SK-N-SH (cell line): ENCODE measurements around the gene PTH2. TPM values are rescaled to one million over a fixed set of nuclear protein-coding genes. Genes with fewer than 3 reads are reported as not detected.
A peak's percentile ranks its signal among the peaks of the same experiment; 100 is the strongest.

Experiments used
- CTCF ChIA-PET: fragments of 300-600, 350-600 bp; formaldehyde crosslinking; extraction: SDS; loops from one replicate; lab custom pipeline; 2021; lab: Yijun Ruan, JAX
- POLR2A ChIA-PET: fragments of 350-600 bp; sonication (Branson Sonifier 250); formaldehyde crosslinking; extraction: SDS; loops from one replicate; lab custom pipeline; 2020; ENCODE audit warnings: antibody characterized with exemption, inconsistent platforms; lab: Yijun Ruan, JAX
- DNase-seq: peaks from one replicate; pipeline ENCODE4 v3.0.0; 2012
- H2AFZ ChIP-seq: fragments of 200-600 bp; sonication (generic); 2 replicates; pipeline ENCODE4 v1.8.1; 2016; ENCODE audit warnings: antibody characterized with exemption, mild to moderate bottlenecking, low read depth
- H3F3A ChIP-seq: fragments of 200-600 bp; sonication (generic); replicated peaks from 2 replicates; pipeline ENCODE3; 2016; ENCODE audit warnings: antibody characterized with exemption, mild to moderate bottlenecking; ENCODE audit not compliant: insufficient read depth
- H3K27ac ChIP-seq, 2 experiments: fragments of 200-500 bp in 1 of 2; fragments of 200-600 bp in 1 of 2; sonication (Bioruptor generic) in 1 of 2; sonication (generic), shearing (Covaris generic) in 1 of 2; 2 replicates each; pipeline versions ENCODE4 v1.5.1 to v1.6.1; 2014 to 2016; ENCODE audit warnings: low read depth in 2 of 2, inconsistent platforms in 1 of 2, low read length in 1 of 2, mild to moderate bottlenecking in 1 of 2, mixed read lengths in 1 of 2
- H3K27me3 ChIP-seq: fragments of 200-600 bp; sonication (generic), shearing (Covaris generic); 2 replicates; pipeline ENCODE4 v1.6.1; 2016; ENCODE audit warnings: mixed run types; ENCODE audit not compliant: insufficient read depth
- H3K36me3 ChIP-seq, 2 experiments: fragments of 200-500 bp in 1 of 2; fragments of 200-600 bp in 1 of 2; sonication (Bioruptor generic) in 1 of 2; sonication (generic) in 1 of 2; replicated peaks in 1 of 2; 2 replicates each; pipeline versions ENCODE3 to v1.5.1; 2014 to 2016; ENCODE audit warnings: low read length in 1 of 2, mild to moderate bottlenecking in 1 of 2; ENCODE audit not compliant: insufficient read depth in 2 of 2, control insufficient read depth in 1 of 2
- H3K4me1 ChIP-seq, 2 experiments: fragments of 200-500 bp in 1 of 2; fragments of 200-600 bp in 1 of 2; sonication (Bioruptor generic) in 1 of 2; sonication (generic), shearing (Covaris generic) in 1 of 2; 2 replicates each; pipeline versions ENCODE4 v1.5.1 to v1.6.1; 2014 to 2016; ENCODE audit warnings: low read depth in 1 of 2, low read length in 1 of 2, mixed run types in 1 of 2; ENCODE audit not compliant: insufficient read depth in 2 of 2, control insufficient read depth in 1 of 2
- H3K4me2 ChIP-seq: fragments of 200-600 bp; sonication (generic), shearing (Covaris generic); 2 replicates; pipeline ENCODE4 v1.6.1; 2017; ENCODE audit warnings: mixed run types
- H3K4me3 ChIP-seq, 2 experiments: fragments of 200-500 bp in 1 of 2; fragments of 200-600 bp in 1 of 2; sonication (Bioruptor generic) in 1 of 2; sonication (generic), shearing (Covaris generic) in 1 of 2; 2 replicates each; pipeline versions ENCODE4 v1.5.1 to v1.8.1; 2014 to 2016; ENCODE audit warnings: low read depth in 2 of 2, inconsistent platforms in 1 of 2, low read length in 1 of 2, mild to moderate bottlenecking in 1 of 2, mixed read lengths in 1 of 2, moderate library complexity in 1 of 2
- H3K79me2 ChIP-seq: fragments of 200-600 bp; sonication (generic); 2 replicates; pipeline ENCODE4 v1.8.1; 2017; ENCODE audit warnings: mild to moderate bottlenecking; ENCODE audit not compliant: insufficient read depth
- H3K9ac ChIP-seq: fragments of 200-600 bp; sonication (generic); 2 replicates; pipeline ENCODE4 v1.6.1; 2017; ENCODE audit warnings: mixed run types
- H3K9me2 ChIP-seq: fragments of 200-600 bp; sonication (generic); 2 replicates; pipeline ENCODE4 v1.6.1; 2017; ENCODE audit warnings: mixed run types
- H3K9me3 ChIP-seq: fragments of 200-600 bp; sonication (generic); 2 replicates; pipeline ENCODE4 v1.6.1; 2017; ENCODE audit warnings: mixed run types, mild to moderate bottlenecking, moderate library complexity
- H4K20me1 ChIP-seq: fragments of 200-600 bp; sonication (generic); 2 replicates; pipeline ENCODE4 v1.6.1; 2017; ENCODE audit warnings: mild to moderate bottlenecking, mixed run types; ENCODE audit not compliant: insufficient read depth
- CHD2 ChIP-seq: fragments of 150-350 bp; IDR thresholded peaks from 2 replicates; pipeline ENCODE4 v1.6.1; 2018; ENCODE audit warnings: low read length; ENCODE audit not compliant: partially characterized antibody
- CTCF ChIP-seq: fragments of 200-600 bp; sonication (generic); IDR thresholded peaks from 2 replicates; pipeline ENCODE4 v1.6.1; 2017; ENCODE audit warnings: antibody characterized with exemption, mild to moderate bottlenecking, moderate library complexity
- ELF1 ChIP-seq: IDR thresholded peaks from 2 replicates; pipeline ENCODE4 v1.4.0; 2012
- EP300 ChIP-seq, 2 experiments: IDR thresholded peaks; 2 replicates each; pipeline versions ENCODE4 v1.4.0 to v1.6.1; 2012; ENCODE audit warnings: borderline replicate concordance in 1 of 2, low read depth in 1 of 2, low read length in 1 of 2
- EZH2phosphoT487 ChIP-seq: fragments of 200-600 bp; sonication (generic); IDR thresholded peaks from 2 replicates; pipeline ENCODE4 v1.6.1; 2017; ENCODE audit warnings: low read depth, mixed run types, mild to moderate bottlenecking, antibody characterized with exemption, moderate library complexity, borderline replicate concordance
- FOSL2 ChIP-seq: IDR thresholded peaks from 2 replicates; pipeline ENCODE4 v1.4.0; 2012; ENCODE audit warnings: low read depth, mild to moderate bottlenecking, moderate library complexity, borderline replicate concordance
- FOXJ3 ChIP-seq: sonication (generic); formaldehyde crosslinking; IDR thresholded peaks from 2 replicates; pipeline ENCODE4 v1.5.1; 2020; ENCODE audit warnings: mild to moderate bottlenecking, missing genetic modification reagents
- FOXM1 ChIP-seq: IDR thresholded peaks from 2 replicates; pipeline ENCODE4 v1.4.0; 2012; ENCODE audit warnings: low read depth, mild to moderate bottlenecking
- GATA2 ChIP-seq: sonication (generic); formaldehyde crosslinking; IDR thresholded peaks from 2 replicates; pipeline ENCODE4 v1.5.0; 2020; ENCODE audit warnings: mild to moderate bottlenecking, missing genetic modification reagents
- IRF3 ChIP-seq: fragments of 150-350 bp; IDR thresholded peaks from 2 replicates; pipeline ENCODE4 v1.6.1; 2016; ENCODE audit warnings: mild to moderate bottlenecking, low read depth, low read length
- JUND ChIP-seq: IDR thresholded peaks from 2 replicates; pipeline ENCODE4 v1.4.0; 2012
- MXI1 ChIP-seq: IDR thresholded peaks from 2 replicates; pipeline ENCODE4 v1.6.1; 2012; ENCODE audit warnings: mild to moderate bottlenecking, low read depth, low read length, improper control_type of control experiment
- NRF1 ChIP-seq: IDR thresholded peaks from 2 replicates; pipeline ENCODE4 v1.6.1; 2012; ENCODE audit warnings: low read depth, mild to moderate bottlenecking, low read length
- PBX3 ChIP-seq: IDR thresholded peaks from 2 replicates; pipeline ENCODE4; 2012
- RAD21 ChIP-seq: IDR thresholded peaks from 2 replicates; pipeline ENCODE4 v1.6.1; 2012; ENCODE audit warnings: mild to moderate bottlenecking, low read length
- RFX5 ChIP-seq: IDR thresholded peaks from 2 replicates; pipeline ENCODE4 v1.6.1; 2012; ENCODE audit warnings: mild to moderate bottlenecking, improper control_type of control experiment, low read length
- SIN3A ChIP-seq: IDR thresholded peaks from 2 replicates; pipeline ENCODE4 v1.6.1; 2012; ENCODE audit warnings: low read depth, mild to moderate bottlenecking, low read length, moderate library complexity, borderline replicate concordance
- SMC3 ChIP-seq: IDR thresholded peaks from 2 replicates; pipeline ENCODE4 v1.6.1; 2012; ENCODE audit warnings: low read depth, low read length, improper control_type of control experiment
- TEAD4 ChIP-seq: IDR thresholded peaks from 2 replicates; pipeline ENCODE4 v1.4.0; 2012; ENCODE audit warnings: mild to moderate bottlenecking, borderline replicate concordance; ENCODE audit not compliant: insufficient read depth
- USF1 ChIP-seq: IDR thresholded peaks from 2 replicates; pipeline ENCODE4 v1.4.0; 2012; ENCODE audit warnings: low read depth, borderline replicate concordance
- YY1 ChIP-seq: IDR thresholded peaks from 2 replicates; pipeline ENCODE4 v1.4.0; 2012; ENCODE audit warnings: low read depth, mild to moderate bottlenecking
- WGBS: methylation state at CpG from one replicate; pipeline ENCODE4 v1.1.6; 2017; ENCODE audit warnings: low lambda C conversion rate; 5-methylcytosine and 5-hydroxymethylcytosine counted together
- polyA plus RNA-seq, 3 experiments: library from polyadenylated mRNA; depleted of rRNA; stranded (reverse); fragments of >200 nt; gene quantifications; 2 replicates each; pipeline ENCODE4 v1.2.3, GENCODE V29; 2012

Gene PTH2
- polyA plus RNA-seq, 1 of the 3 experiments (the other 2 are of a cell fraction): not detected

- peak; percentile 91 for TF ChIP-seq CTCF
- no peak for TF ChIP-seq RFX5
- peak; percentile 29; the same call in 1 of the 2 replicates for TF ChIP-seq NRF1
- TF ChIP-seq FOSL2: no peak
- TF ChIP-seq EZH2phosphoT487: no peak
- peak; percentile 89 for TF ChIP-seq CHD2
- peak; percentile 32; the same call in 1 of the 2 replicates for TF ChIP-seq ELF1
- TF ChIP-seq SIN3A: peak; percentile 53; the same call in 1 of the 2 replicates
- no peak for TF ChIP-seq TEAD4
- no peak for TF ChIP-seq EP300 (IDR thresholded peaks at IDR 0.05; ENCODE audit: borderline replicate concordance in 1 of 2, low read depth in 1 of 2, low read length in 1 of 2)
- peak; percentile 87 for TF ChIP-seq SMC3
- TF ChIP-seq PBX3: no peak
Measured at GRCh38 chr19:49443366-49444099, 20.3 kb upstream of the PTH2 start (continued).

GRCh38 chr19:49442771-49443365 lies 19.6 kb upstream of the PTH2 start:
- Histone ChIP-seq H3K4me2 (peak overlapping the region; percentile 96), H3K9ac (peak overlapping the region; percentile 57; the same call in 1 of the 2 replicates), H3F3A (peaks cover 22% of the 10 kb centered on the region), H3K9me2 (no peaks in the 10 kb centered on the region), H3K9me3 (no peaks in the 10 kb centered on the region), H3K4me3 (peak overlapping the region; percentile 62 to 66), H2AFZ (peak overlapping the region; percentile 98), H3K27me3 (peaks cover 39% of the 10 kb centered on the region), H3K79me2 (no peaks in the 10 kb centered on the region), H4K20me1 (no peaks in the 10 kb centered on the region; the same call in 1 of the 2 replicates), H3K36me3 (peaks cover 0 to 4% of the 10 kb centered on the region in 2 experiments), H3K27ac (peak overlapping the region; percentile 54 to 79), H3K4me1 (peaks cover 0 to 22% of the 10 kb centered on the region in 2 experiments; a peak in 1 of 4 replicates)
- DNase-seq: peak; percentile 91
- ChIA-PET CTCF (interaction anchor here (0.7 to 11.2 kb wide), 19 partner anchors 8 to 214 kb away, joined by 3 to 149 read pairs (median 5); partner anchors contain the start of genes DKKL1, KASH5 and PIH1D1), POLR2A (interaction anchor here (1.4 kb wide), 1 partner anchor 9 kb away, joined by 4 read pairs; the partner anchor contains the start of gene PIH1D1)
- 2% methylated on average over 42 of the region's 43 CpGs for WGBS
- TF ChIP-seq YY1: no peak
- no peak for TF ChIP-seq GATA2 (CRISPR knock-in tag)
- TF ChIP-seq FOXM1: no peak
- TF ChIP-seq FOXJ3: no peak
- TF ChIP-seq RAD21: no peak
- no peak for TF ChIP-seq SMC3
- no peak for TF ChIP-seq PBX3
- TF ChIP-seq USF1: no peak
- TF ChIP-seq IRF3: no peak
- no peak for TF ChIP-seq JUND
- no peak for TF ChIP-seq MXI1
- TF ChIP-seq CHD2: no peak
- no peak for TF ChIP-seq ELF1
